NK-92 (cell line): ENCODE results near the gene MYT1.
"Not testable (repeated sequence)": the region's sequence is repeated elsewhere in the genome, so short reads cannot be mapped to it uniquely, and the experiment has no call there.

ENCODE experiments used
- DNase-seq: peaks from one replicate; lab custom pipeline; 2025; ENCODE audit not compliant: unreplicated experiment; lab: John Stamatoyannopoulos, UW

MYT1 gene

GRCh38 chr20:64228751-64229506, 64.7 kb downstream of the MYT1 start:
- DNase-seq = no peak

GRCh38 chr20:64229507-64230061, 65.3 kb downstream of the MYT1 start:
- no peak for DNase-seq

GRCh38 chr20:64230461-64231145, 66.4 kb downstream of the MYT1 start:
- no peak for DNase-seq

GRCh38 chr20:64231621-64232550, 67.6 kb downstream of the MYT1 start:
- no peak for DNase-seq

GRCh38 chr20:64232794-64233193, 68.5 kb downstream of the MYT1 start:
- DNase-seq = no peak

- DNase-seq = no peak
These were observed 69.5 kb downstream of the MYT1 start for GRCh38 chr20:64233725-64234124.

- no peak for DNase-seq
These were observed 70.1 kb downstream of the MYT1 start for GRCh38 chr20:64234291-64234791.

- DNase-seq = not testable (repeated sequence)
These were observed 70.8 kb downstream of the MYT1 start for GRCh38 chr20:64234921-64235565.

- DNase-seq = no peak
These were observed 72.2 kb downstream of the MYT1 start for GRCh38 chr20:64236137-64237088.

GRCh38 chr20:64237316-64237715, 73.1 kb downstream of the MYT1 start:
- DNase-seq = no peak

- no peak for DNase-seq
These were observed 74.0 kb downstream of the MYT1 start for GRCh38 chr20:64238115-64238825.

GRCh38 chr20:64238851-64239387, 74.7 kb downstream of the MYT1 start:
- DNase-seq = no peak

GRCh38 chr20:64239449-64240242, 75.4 kb downstream of the MYT1 start:
- no peak for DNase-seq

GRCh38 chr20:64240243-64241015, 76.2 kb downstream of the MYT1 start:
- no peak for DNase-seq

GRCh38 chr20:64241061-64241460, 76.8 kb downstream of the MYT1 start:
- no peak for DNase-seq

GRCh38 chr20:64242003-64242796, 77.9 kb downstream of the MYT1 start:
- DNase-seq = no peak
